GM12875 (cell line): ENCODE measurements around the gene TENT4A.

ENCODE experiments used
- H3K4me3 ChIP-seq: one replicate; pipeline ENCODE4 v1.5.1; 2011; ENCODE audit warnings: low read depth, low read length, control low read depth
- CTCF ChIP-seq: IDR thresholded peaks from 2 replicates; pipeline ENCODE4 v1.5.1; 2011; ENCODE audit warnings: low read depth, mild to moderate bottlenecking, control low read depth, inconsistent platforms, low read length, moderate library complexity, borderline replicate concordance; ENCODE audit not compliant: insufficient read depth

TENT4A gene

GRCh38 chr5:6792911-6793471 lies 79.8 kb downstream of the TENT4A start:
- TF ChIP-seq CTCF = no peak
- H3K4me3 ChIP-seq = no peak overlapping the region

GRCh38 chr5:6801236-6801635 lies 88.0 kb downstream of the TENT4A start:
- TF ChIP-seq CTCF = no peak
- no peak overlapping the region for H3K4me3 ChIP-seq

GRCh38 chr5:6803981-6804550 lies 90.8 kb downstream of the TENT4A start:
- H3K4me3 ChIP-seq = no peak overlapping the region
- no peak for TF ChIP-seq CTCF

GRCh38 chr5:6804766-6805501 lies 91.7 kb downstream of the TENT4A start:
- no peak overlapping the region for H3K4me3 ChIP-seq
- TF ChIP-seq CTCF = no peak

- H3K4me3 ChIP-seq = no peak overlapping the region
- no peak for TF ChIP-seq CTCF
Measured at GRCh38 chr5:6805841-6806240, 92.6 kb downstream of the TENT4A start.
